ENCODE measurements around the gene ICA1L. TPM values are rescaled to one million over a fixed set of nuclear protein-coding genes. Genes with fewer than 3 reads are reported as not detected.

ICA1L gene
- total RNA-seq, result 3.1 and 3.7 TPM in 2 replicates

GRCh38 chr2:202871300-202872141, at the start of gene ICA1L:
Gene ICA1L, minus strand, starts transcription at chr2:202871766. Its CDS starts 42,757 bp downstream, at chr2:202829009.

DNA sequence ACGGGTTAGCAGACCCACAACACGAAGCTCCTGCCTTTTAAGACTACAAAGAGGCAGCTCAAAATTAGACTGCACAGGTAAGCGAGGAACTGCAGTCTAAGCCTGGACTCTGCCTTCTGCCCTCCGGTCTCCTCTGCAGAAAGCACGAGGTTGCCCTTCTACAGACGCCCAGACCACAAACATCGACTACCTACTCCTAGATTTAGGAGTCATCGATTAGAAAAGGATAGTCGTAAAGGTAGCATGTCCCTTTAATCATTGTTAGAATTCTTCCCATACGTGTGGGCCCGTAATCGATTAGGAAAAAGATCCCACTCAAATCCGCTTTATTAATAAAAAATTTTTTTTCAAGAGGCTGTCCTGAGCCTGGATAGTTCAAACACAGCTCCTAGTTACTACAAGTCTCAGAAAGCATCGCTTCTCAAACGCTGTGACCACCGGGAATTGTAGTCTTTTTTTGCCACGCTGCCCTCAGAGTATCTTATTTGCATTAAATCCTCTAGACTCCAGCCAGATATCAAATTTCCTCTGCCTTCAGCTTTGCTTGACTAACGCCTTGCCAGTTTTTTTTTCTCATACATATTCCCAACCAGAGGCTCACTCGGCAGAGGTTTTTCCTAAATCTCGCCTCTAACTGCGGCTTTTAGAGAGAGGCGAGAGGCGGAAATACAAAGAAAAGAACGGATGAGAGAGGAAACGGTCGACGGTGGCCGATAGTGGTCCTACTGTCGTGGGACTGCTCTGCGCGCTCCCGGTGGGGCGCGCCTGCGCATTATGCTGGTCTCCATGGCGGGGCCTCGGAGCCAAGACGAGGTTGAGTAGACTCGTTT, 40.2 kb upstream of the ICA1L start, which contains the start of the genes CARF and WDR12:
TSS of gene CARF (plus strand) at position 764 of the 830 bp plus-strand sequence. CDS start 29,628 bp downstream, outside the sequence.
TSS of gene WDR12 (minus strand) at position 162 of the 830 bp plus-strand sequence. CDS start 197 bp downstream, outside the sequence.

Other genes starting within 250 kb of the ICA1L start
- 3.4 and 5.1 TPM in 2 replicates for gene FAM117B, start 236.8 kb downstream of the ICA1L start, total RNA-seq
- gene WDR12, start 39.9 kb upstream of the ICA1L start, total RNA-seq, result 18.2 and 22.4 TPM in 2 replicates
- 6.5 and 7.0 TPM in 2 replicates for gene CARF, start 40.5 kb upstream of the ICA1L start, total RNA-seq
- 64.0 and 80.3 TPM in 2 replicates for gene NBEAL1, start 143.1 kb upstream of the ICA1L start, total RNA-seq